OCI-LY7 (cell line): Measurements from ENCODE around the gene NUDT9. TPM values are rescaled to one million over a fixed set of nuclear protein-coding genes. Genes with fewer than 3 reads are reported as not detected.
"Not testable (repeated sequence)": the region's sequence is repeated elsewhere in the genome, so short reads cannot be mapped to it uniquely, and the experiment has no call there.

Source experiments
- BruUV-seq: library from RNA; stranded (reverse); fragments of 400-500 nt; replicated peaks from 2 replicates; lab custom pipeline; 2021; lab: Mats Ljungman, UMichigan
- CTCF ChIA-PET: fragments of 300-600 bp; sonication (Branson Sonifier 250); formaldehyde crosslinking; loops from one replicate; lab custom pipeline; 2022; ENCODE audit warnings: antibody characterized with exemption; ENCODE audit not compliant: unreplicated experiment; lab: Charles Lee
- POLR2A ChIA-PET: fragments of 300-600 bp; sonication (Branson Sonifier 250); formaldehyde crosslinking; loops from one replicate; lab custom pipeline; 2022; ENCODE audit warnings: antibody characterized with exemption; lab: Charles Lee
- DNase-seq: peaks from one replicate; pipeline ENCODE4 v3.0.0-alpha.2; 2015; ENCODE audit warnings: low spot score
- H2AFZ ChIP-seq: fragments of 200-600 bp; sonication (generic), shearing (Covaris generic); 2 replicates; pipeline ENCODE4 v1.6.1; 2014; ENCODE audit warnings: mild to moderate bottlenecking, antibody characterized with exemption, low read length, moderate library complexity
- H3K27ac ChIP-seq: fragments of 200-600 bp; sonication (generic); 2 replicates; pipeline ENCODE4 v1.5.1; 2014; ENCODE audit warnings: mixed run types, low read depth, mild to moderate bottlenecking, moderate library complexity, low read length, inconsistent platforms; ENCODE audit not compliant: poor library complexity, severe bottlenecking
- H3K36me3 ChIP-seq: fragments of 200-600 bp; sonication (generic); 2 replicates; pipeline ENCODE4 v1.6.1; 2014; ENCODE audit warnings: mild to moderate bottlenecking, antibody characterized with exemption, low read length, moderate library complexity, mixed read lengths; ENCODE audit not compliant: insufficient read depth
- H3K4me1 ChIP-seq: fragments of 200-600 bp; sonication (generic); 2 replicates; pipeline ENCODE4 v1.5.1; 2014; ENCODE audit warnings: mild to moderate bottlenecking, low read length; ENCODE audit not compliant: insufficient read depth, poor library complexity, severe bottlenecking
- H3K4me2 ChIP-seq: fragments of 200-600 bp; sonication (generic); 2 replicates; pipeline ENCODE4 v1.6.1; 2014; ENCODE audit warnings: mild to moderate bottlenecking, low read length
- H3K4me3 ChIP-seq: fragments of 200-600 bp; sonication (generic); 2 replicates; pipeline ENCODE4 v1.5.1; 2014; ENCODE audit warnings: mild to moderate bottlenecking, low read depth, low read length; ENCODE audit not compliant: poor library complexity, severe bottlenecking
- H3K79me2 ChIP-seq: fragments of 200-600 bp; sonication (generic); 2 replicates; pipeline ENCODE4 v1.6.1; 2016; ENCODE audit warnings: low read depth, mild to moderate bottlenecking, low read length, moderate library complexity, mixed read lengths; ENCODE audit not compliant: insufficient read depth
- H3K9me2 ChIP-seq: fragments of 200-600 bp; sonication (generic); 2 replicates; pipeline ENCODE4 v1.6.1; 2016; ENCODE audit warnings: mild to moderate bottlenecking, low read length, mixed read lengths; ENCODE audit not compliant: insufficient read depth
- H3K9me3 ChIP-seq: fragments of 200-600 bp; sonication (generic); 2 replicates; pipeline ENCODE4 v1.6.1; 2014; ENCODE audit warnings: mild to moderate bottlenecking, mixed run types, low read length, mixed read lengths
- H4K20me1 ChIP-seq: fragments of 200-600 bp; sonication (generic); 2 replicates; pipeline ENCODE4 v1.6.1; 2014; ENCODE audit warnings: mild to moderate bottlenecking, antibody characterized with exemption, low read length, moderate library complexity, mixed read lengths; ENCODE audit not compliant: insufficient read depth
- EZH2phosphoT487 ChIP-seq: fragments of 200-600 bp; sonication (generic); IDR thresholded peaks from 2 replicates; pipeline ENCODE4 v1.6.1; 2018; ENCODE audit warnings: low read depth, borderline replicate concordance, mild to moderate bottlenecking, mixed run types, antibody characterized with exemption, low read length, moderate library complexity, mixed read lengths
- intact Hi-C: fragments of 100-400 bp; cut with micrococcal nuclease; formaldehyde crosslinking; loops from one replicate; pipeline ENCODE4 v1.10.0; 2022; ENCODE audit not compliant: unreplicated experiment
- total RNA-seq, 2 experiments: library from RNA; depleted of rRNA in 1 of 2; stranded (reverse); fragments of >200 nt in 1 of 2; shearing (Covaris generic) in 1 of 2; gene quantifications; 2 replicates each; pipeline ENCODE4 v1.2.3, GENCODE V29; 2014 to 2022
- TF ChIP-seq, protein P1 (sequence below): fragments of 200-600 bp; sonication (generic); conservative IDR thresholded peaks from 2 replicates; pipeline ENCODE4 v1.5.1; 2014; ENCODE audit warnings: mild to moderate bottlenecking, antibody characterized with exemption, low read length, moderate library complexity, mixed read lengths

The NUDT9 gene
- total RNA-seq, 2 experiments from 2014 or later = 9.0 to 16.5 TPM

DNA sequence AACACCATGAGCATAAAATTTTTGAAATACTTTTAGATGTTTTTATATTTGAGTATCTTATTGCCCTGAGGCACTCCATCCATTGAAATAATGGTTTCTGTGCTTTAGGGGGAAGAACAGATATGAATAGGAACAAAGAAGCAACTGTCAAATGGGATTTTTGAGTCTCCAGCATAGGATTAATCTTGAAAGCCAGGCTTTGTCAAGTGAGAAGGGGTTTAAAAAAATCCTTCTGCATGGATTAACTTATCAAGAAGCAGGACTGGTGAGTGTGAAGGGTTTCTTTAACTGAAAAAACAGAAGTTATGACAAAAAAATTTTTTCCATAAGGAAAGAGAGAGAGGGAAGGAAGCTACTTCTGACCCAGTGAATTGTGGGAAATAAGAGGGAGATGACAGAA lies 7.6 kb upstream of the NUDT9 start:
- 0 out of 2 replicates have a peak, but pooled peaks cover 9% of the 10 kb centered on the region for H3K9me3 ChIP-seq
- H3K36me3 ChIP-seq = no peaks in the 10 kb centered on the region
- H4K20me1 ChIP-seq = no peaks in the 10 kb centered on the region
- no peaks in the 10 kb centered on the region for H3K4me1 ChIP-seq
- H3K4me3 ChIP-seq = no peak overlapping the region
- DNase-seq = no peak
- H3K79me2 ChIP-seq = no peaks in the 10 kb centered on the region
- H3K27ac ChIP-seq = no peak overlapping the region
- no peaks in the 10 kb centered on the region for H3K9me2 ChIP-seq
- POLR2A ChIA-PET = interaction anchor here (1.6 kb wide), 1 partner anchor 11 kb away, joined by 3 read pairs; no protein-coding TSS in a partner anchor
- intact Hi-C loops = no loop called here
- no peak overlapping the region for H3K4me2 ChIP-seq
- BruUV-seq = no TSS peak
- CTCF ChIA-PET = no interaction called here
- no peak for TF ChIP-seq EZH2phosphoT487
- TF ChIP-seq, protein P1, sequence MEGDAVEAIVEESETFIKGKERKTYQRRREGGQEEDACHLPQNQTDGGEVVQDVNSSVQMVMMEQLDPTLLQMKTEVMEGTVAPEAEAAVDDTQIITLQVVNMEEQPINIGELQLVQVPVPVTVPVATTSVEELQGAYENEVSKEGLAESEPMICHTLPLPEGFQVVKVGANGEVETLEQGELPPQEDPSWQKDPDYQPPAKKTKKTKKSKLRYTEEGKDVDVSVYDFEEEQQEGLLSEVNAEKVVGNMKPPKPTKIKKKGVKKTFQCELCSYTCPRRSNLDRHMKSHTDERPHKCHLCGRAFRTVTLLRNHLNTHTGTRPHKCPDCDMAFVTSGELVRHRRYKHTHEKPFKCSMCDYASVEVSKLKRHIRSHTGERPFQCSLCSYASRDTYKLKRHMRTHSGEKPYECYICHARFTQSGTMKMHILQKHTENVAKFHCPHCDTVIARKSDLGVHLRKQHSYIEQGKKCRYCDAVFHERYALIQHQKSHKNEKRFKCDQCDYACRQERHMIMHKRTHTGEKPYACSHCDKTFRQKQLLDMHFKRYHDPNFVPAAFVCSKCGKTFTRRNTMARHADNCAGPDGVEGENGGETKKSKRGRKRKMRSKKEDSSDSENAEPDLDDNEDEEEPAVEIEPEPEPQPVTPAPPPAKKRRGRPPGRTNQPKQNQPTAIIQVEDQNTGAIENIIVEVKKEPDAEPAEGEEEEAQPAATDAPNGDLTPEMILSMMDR = no peak
- no peak overlapping the region for H2AFZ ChIP-seq

DNA sequence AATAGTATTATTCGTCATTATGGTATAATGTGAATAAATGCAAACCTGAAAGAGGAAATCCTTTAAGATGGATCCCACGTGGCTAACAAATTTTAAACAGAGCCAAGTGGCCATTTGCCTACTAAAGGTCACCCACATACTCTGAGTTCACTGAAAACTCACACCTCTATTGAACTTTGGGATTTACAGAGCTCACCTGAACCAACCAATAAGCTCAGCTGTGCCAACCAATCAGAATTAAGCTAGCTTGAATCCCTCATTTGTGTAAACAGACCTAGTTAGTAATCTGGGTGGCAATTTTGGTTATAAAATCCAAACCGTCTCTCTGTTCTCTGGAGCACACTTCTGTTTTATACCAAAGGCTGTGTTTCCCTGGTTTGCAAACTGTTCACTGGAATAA lies 5.4 kb upstream of the NUDT9 start:
- Histone ChIP-seq H3K9me3 (0 out of 2 replicates have a peak, but pooled peaks cover 9% of the 10 kb centered on the region), H3K4me3 (no peak overlapping the region), H3K36me3 (no peaks in the 10 kb centered on the region), H3K9me2 (no peaks in the 10 kb centered on the region), H3K4me2 (no peak overlapping the region), H2AFZ (no peak overlapping the region), H3K4me1 (peaks cover 8% of the 10 kb centered on the region), H4K20me1 (no peaks in the 10 kb centered on the region), H3K27ac (no peak overlapping the region), H3K79me2 (no peaks in the 10 kb centered on the region)
- ChIA-PET CTCF (no interaction called here), POLR2A (interaction anchor here (0.9 to 1.1 kb wide), 3 partner anchors 10 to 39 kb away, joined by 3 to 4 read pairs (median 3); no protein-coding TSS in a partner anchor)
- no peak for TF ChIP-seq EZH2phosphoT487
- TF ChIP-seq, protein P1 = no peak
- intact Hi-C loops = no loop called here
- no TSS peak for BruUV-seq
- no peak for DNase-seq

DNA sequence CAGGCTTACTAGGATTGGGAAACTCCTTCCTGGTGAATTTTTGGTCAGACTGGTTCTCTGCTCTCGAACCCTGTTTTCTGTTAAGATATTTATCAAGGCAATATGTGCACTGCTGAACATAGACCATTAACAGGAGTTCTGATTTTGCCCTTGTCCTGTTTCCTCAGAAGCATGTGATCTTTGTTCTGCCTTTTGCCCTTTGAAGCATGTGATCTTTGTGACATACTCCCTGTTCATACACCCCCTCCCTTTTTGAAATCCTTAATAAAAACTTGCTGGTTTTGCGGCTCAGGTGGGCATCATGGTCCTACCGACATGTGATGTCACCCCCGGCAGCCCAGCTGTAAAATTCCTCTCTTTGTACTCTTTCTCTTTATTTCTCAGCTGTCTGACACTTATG lies 4.0 kb upstream of the NUDT9 start:
- H3K4me3 ChIP-seq, H3K79me2 ChIP-seq, BruUV-seq, H4K20me1 ChIP-seq, H3K9me2 ChIP-seq, DNase-seq, H2AFZ ChIP-seq, H3K9me3 ChIP-seq, H3K4me1 ChIP-seq, H3K36me3 ChIP-seq, intact Hi-C loops, H3K4me2 ChIP-seq, CTCF ChIA-PET, H3K27ac ChIP-seq, POLR2A ChIA-PET: not testable (repeated sequence)
